Adipocyte (in vitro differentiated cells): ENCODE measurements around the gene PACC1.
"Not testable (repeated sequence)": the region's sequence is repeated elsewhere in the genome, so short reads cannot be mapped to it uniquely, and the experiment has no call there.

ENCODE experiments used
- DNase-seq: peaks from one replicate; pipeline ENCODE4 v3.0.0-alpha.2; 2015; ENCODE audit warnings: low read depth
- H3K27me3 ChIP-seq: replicated peaks from 2 replicates; pipeline ENCODE4 v1.7.0; 2013; ENCODE audit warnings: mild to moderate bottlenecking, low read length, moderate library complexity; ENCODE audit not compliant: control insufficient read depth, insufficient read depth
- H3K36me3 ChIP-seq: 2 replicates; pipeline ENCODE4 v1.7.0; 2013; ENCODE audit warnings: low read length, mild to moderate bottlenecking, moderate library complexity; ENCODE audit not compliant: control insufficient read depth, insufficient read depth, severe bottlenecking
- H3K4me1 ChIP-seq: 2 replicates; pipeline ENCODE4 v1.7.0; 2013; ENCODE audit warnings: mild to moderate bottlenecking, low read length, moderate library complexity; ENCODE audit not compliant: control insufficient read depth, insufficient read depth
- H3K4me3 ChIP-seq: 2 replicates; pipeline ENCODE4 v1.7.0; 2013; ENCODE audit warnings: mild to moderate bottlenecking, low read length, moderate library complexity
- H3K9ac ChIP-seq: 2 replicates; pipeline ENCODE4 v1.7.0; 2013; ENCODE audit warnings: mild to moderate bottlenecking, low read length, moderate library complexity
- H3K9me3 ChIP-seq: 2 replicates; pipeline ENCODE4 v1.7.0; 2013; ENCODE audit warnings: mild to moderate bottlenecking, low read length, moderate library complexity; ENCODE audit not compliant: control insufficient read depth

Gene PACC1

DNA sequence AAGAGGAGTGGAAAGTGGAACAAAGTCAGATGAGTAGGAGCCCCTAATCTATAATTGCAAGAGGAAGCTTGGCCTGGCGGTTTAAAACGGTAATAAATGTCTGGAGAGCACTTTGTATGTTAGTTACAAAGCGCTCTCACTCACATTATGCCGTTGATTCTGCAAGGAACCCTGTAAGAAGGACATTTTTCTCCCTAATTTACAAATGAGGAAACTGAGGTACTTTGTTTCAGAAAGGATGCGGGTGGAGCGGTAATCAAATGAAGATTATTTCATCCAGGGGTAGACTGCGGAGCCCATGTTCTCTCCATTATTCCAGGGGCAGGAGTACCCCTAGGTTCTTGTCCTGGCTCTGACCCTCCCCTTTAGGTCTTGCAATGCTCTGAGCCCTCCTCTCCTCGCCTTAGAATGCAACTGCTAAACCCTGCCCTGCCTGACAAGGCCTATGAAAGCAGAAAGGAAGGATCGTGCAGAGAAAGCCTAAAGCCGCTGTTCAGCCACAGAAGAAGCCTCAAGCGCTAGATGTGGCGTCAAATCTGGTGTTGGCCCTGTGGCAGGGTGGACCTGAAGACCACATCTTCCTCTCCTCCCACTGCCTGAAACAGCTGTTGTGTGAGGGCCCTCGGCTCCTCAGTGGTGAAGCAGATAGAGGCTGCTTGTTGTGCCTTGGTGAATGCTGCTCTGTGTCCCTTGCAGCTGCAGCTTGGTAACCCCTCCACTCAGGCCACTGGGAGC is 588 bp upstream of the PACC1 start:
- peak overlapping the region; percentile 84 for H3K4me3 ChIP-seq

DNA sequence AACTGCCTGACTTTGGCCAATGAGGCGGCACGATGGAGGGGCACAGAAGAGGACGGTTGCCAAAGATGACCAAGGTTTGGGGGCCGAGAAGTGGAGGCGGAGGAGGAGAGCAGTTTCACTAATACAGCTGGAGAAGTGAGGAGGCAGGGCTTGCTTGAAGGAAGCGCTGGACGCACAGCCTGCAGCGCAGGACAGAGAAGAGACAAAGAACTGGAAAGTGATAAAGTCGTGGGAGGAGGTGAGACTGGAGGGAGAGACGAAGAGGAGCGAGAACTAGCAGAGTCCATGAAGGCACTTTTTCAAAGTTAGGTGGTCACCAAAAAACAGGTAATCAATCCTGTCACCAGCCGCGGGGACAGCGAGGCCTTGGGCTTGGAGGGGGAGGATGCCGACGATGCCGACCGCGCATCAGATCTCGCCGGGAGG is 771 bp downstream of the PACC1 start:
- DNase-seq, result no peak
- peaks cover 2% of the 10 kb centered on the region for H3K27me3 ChIP-seq
- H3K36me3 ChIP-seq, result peaks cover 13% of the 10 kb centered on the region
- no peaks in the 10 kb centered on the region for H3K9me3 ChIP-seq
- peak overlapping the region; percentile 57 for H3K9ac ChIP-seq
- peak overlapping the region; percentile 84 for H3K4me3 ChIP-seq
- H3K4me1 ChIP-seq, result no peaks in the 10 kb centered on the region

More for the DNA sequence above, 588 bp upstream of the PACC1 start:
- H3K9me3 ChIP-seq, result no peaks in the 10 kb centered on the region
- H3K9ac ChIP-seq, result peak overlapping the region; percentile 57
- peaks cover 1% of the 10 kb centered on the region for H3K36me3 ChIP-seq
- H3K4me1 ChIP-seq, result no peaks in the 10 kb centered on the region
- peaks cover 2% of the 10 kb centered on the region for H3K27me3 ChIP-seq
- no peak for DNase-seq

DNA sequence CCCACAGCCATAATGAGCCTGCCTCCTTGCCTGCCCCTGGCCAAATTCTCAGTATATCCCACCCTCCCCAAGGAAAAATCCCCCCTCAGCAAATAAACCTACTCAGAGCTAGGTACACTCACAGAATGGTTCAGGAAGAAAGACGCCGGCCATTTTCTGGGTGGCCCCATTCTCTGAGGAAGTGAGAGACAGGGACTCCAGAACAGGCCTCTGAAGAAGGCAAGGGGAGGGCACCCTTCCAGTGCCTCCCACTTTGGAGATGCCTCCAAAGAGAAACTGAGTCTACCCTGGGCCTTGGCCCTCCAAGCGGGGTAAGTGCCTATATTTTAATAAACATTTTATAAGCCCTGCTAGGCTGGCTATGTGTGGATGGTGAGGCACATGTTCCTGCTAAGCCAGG is 2.3 kb downstream of the PACC1 start:
- H3K4me3 ChIP-seq, result no peak overlapping the region

DNA sequence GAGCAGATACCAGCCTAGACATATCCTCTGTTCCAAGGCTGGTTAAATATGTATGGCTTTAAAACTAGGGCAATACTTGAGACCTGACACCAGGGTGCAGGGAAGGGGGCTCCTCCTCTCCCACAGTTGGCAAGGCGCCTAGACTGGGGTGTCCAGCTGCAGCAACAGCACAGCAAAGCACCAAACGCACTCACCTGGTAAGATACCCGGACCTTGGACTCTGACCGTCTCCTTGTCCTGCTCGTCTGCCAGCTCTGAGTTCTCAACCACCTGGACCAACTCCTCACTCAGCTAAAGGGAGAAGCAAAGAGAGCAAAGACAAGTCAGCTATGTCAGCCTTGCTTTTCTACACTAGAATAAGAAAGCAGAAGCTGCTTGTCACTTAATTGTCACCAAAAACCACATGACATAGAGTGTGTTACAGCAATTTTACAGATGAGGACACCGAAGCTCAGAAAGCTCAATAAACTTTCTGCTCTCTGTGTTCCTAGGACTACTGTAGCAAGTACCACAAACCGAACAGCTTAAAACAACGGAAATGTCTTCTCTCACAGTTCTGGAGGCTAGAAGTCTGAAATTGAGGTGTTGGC is 4.4 kb downstream of the PACC1 start:
- Histone ChIP-seq H3K9ac (no peak overlapping the region), H3K4me1 (no peaks in the 10 kb centered on the region), H3K4me3 (no peak overlapping the region), H3K9me3 (no peaks in the 10 kb centered on the region), H3K36me3 (peaks cover 13% of the 10 kb centered on the region), H3K27me3 (no peaks in the 10 kb centered on the region)
- DNase-seq, result no peak

More for the DNA sequence above, 2.3 kb downstream of the PACC1 start:
- Histone ChIP-seq H3K9me3 (no peaks in the 10 kb centered on the region), H3K27me3 (no peaks in the 10 kb centered on the region), H3K36me3 (peaks cover 13% of the 10 kb centered on the region), H3K9ac (no peak overlapping the region), H3K4me1 (no peaks in the 10 kb centered on the region)
- DNase-seq, result no peak

DNA sequence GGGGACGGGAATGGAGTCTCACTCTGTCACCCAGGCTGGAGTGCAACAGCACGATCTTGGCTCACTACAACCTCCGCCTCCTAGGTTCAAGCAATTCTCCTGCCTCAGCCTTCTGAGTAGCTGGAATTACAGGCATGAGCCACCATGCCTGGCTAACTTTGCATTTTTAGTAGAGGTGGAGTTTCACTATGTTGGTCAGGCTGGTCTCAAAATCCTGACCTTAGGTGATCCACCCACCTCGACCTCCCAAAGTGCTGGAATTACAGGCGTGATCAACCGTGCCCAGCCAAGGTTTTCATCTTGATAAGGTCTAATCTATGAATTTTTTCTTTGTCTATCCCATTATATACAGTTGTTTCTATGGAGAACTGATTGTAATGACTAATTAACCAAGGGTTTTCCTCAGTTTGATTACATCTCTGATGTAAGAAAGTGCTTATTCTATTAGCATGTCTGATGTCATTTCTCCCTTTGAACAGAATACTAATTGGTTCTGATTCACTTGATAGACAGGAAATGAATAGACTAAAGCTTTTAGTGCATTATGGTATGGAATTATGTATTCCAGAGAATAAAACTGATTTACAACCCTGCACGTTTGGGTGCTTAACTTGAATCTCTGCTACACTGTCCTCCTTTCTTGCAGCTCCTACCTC is 11.9 kb downstream of the PACC1 start:
- Histone ChIP-seq H3K9ac (no peak overlapping the region), H3K4me3 (no peak overlapping the region), H3K27me3 (no peaks in the 10 kb centered on the region), H3K4me1 (peaks cover 16% of the 10 kb centered on the region), H3K9me3 (peaks cover 1% of the 10 kb centered on the region), H3K36me3 (no peaks in the 10 kb centered on the region)
- no peak for DNase-seq

DNA sequence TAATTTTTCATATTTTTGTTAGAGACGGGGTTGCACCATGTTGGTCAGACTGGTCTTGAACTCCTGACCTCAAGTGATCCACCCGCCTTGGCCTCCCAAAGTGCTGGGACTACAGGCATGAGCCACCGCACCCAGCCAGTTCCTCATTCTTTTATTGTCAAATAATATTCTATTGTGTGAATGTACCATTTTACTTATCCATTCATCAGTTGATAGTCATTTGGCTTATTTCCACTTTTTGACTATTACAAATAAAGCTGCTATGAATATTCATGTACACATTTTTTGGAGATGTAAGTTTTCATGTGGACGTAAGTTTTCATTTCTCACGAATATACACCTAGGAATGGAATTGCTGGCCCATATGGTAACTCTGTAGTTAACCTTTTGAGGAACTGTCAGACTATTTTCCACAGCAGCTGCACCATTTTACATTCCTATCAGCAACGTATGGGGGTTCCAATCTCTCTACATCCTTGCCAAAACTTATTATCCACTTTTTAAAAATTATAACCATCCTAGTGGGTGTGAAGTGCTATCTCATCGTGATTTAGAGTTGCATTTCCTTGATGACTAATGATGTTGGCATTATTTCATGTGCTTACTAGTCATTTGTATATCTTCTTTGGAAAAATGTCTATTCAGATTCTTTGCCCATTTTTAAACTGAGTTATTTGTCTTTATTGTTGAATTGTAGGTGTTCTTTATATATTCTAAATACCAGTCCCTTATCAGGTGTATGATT is 12.7 kb downstream of the PACC1 start:
- peak; percentile 13 for DNase-seq
- Histone ChIP-seq H3K9me3 (peaks cover 9% of the 10 kb centered on the region), H3K27me3 (no peaks in the 10 kb centered on the region), H3K4me3 (no peak overlapping the region), H3K4me1 (peaks cover 16% of the 10 kb centered on the region), H3K9ac (no peak overlapping the region), H3K36me3 (no peaks in the 10 kb centered on the region)

DNA sequence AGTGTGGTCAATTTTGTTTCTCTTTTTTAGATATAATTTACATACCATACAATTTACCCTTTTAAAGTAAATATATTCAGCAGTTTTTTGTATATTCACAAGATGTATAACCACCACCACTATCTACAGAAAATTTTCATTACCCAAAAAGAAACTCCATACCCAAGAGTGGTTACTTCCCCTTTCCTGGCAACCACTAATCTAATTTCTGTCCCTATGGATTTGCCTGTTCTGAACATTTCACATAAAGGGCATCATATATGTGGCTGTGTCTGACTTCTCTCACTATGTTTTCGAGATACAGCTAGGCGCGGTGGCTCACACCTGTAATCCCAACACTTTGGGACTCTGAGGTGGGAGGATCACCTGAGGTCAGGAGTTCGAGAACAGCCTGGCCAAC is 13.6 kb downstream of the PACC1 start:
- H3K27me3 ChIP-seq, result no peaks in the 10 kb centered on the region
- H3K4me1 ChIP-seq, result peaks cover 16% of the 10 kb centered on the region
- H3K4me3 ChIP-seq, result no peak overlapping the region
- peaks cover 17% of the 10 kb centered on the region for H3K9me3 ChIP-seq
- no peak overlapping the region for H3K9ac ChIP-seq
- DNase-seq, result no peak
- H3K36me3 ChIP-seq, result no peaks in the 10 kb centered on the region

DNA sequence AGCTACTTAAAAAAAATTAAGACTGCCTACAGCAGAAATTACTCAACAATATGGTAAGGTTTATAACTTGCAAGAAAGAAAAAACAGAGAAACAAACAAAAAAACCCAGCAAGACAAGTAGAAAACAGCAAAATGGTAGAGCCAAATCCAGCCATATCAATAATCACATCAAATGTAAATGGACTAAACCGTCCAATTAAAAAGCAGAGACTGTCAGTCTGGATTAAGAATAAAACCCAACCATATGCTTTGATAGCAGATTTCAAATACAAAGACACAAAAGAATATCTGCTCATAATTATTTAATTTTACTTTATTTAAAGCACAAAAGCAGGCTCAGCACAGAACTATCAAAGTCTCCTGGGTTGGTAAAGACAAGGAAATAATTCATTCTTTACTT is 17.5 kb downstream of the PACC1 start:
- Histone ChIP-seq H3K9ac (no peak overlapping the region), H3K4me3 (no peak overlapping the region), H3K9me3 (peaks cover 17% of the 10 kb centered on the region), H3K27me3 (no peaks in the 10 kb centered on the region), H3K36me3 (no peaks in the 10 kb centered on the region), H3K4me1 (peaks cover 9% of the 10 kb centered on the region)
- no peak for DNase-seq

DNA sequence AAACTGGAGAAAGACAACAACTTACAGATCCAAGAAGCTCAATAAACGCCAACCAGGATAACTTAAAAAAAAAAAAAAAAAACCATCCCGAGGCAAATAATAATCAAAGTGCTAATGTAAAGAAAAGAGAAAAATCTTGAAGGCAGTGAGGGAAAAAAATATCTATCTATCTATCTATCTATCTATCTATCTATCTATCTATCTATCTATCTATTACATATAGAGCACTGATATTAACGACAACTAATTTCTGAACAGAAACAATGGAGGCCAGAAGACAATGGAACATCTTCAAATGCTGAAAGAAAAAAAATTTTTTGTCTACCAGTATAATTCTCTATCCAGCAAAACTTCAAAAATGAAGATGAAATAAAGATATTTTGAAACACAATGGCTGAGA is 18.0 kb downstream of the PACC1 start:
- H3K27me3 ChIP-seq, result no peaks in the 10 kb centered on the region
- peaks cover 17% of the 10 kb centered on the region for H3K9me3 ChIP-seq
- H3K36me3 ChIP-seq, result no peaks in the 10 kb centered on the region
- H3K4me1 ChIP-seq, result peaks cover 6% of the 10 kb centered on the region
- DNase-seq, result no peak
- no peak overlapping the region for H3K4me3 ChIP-seq
- H3K9ac ChIP-seq, result no peak overlapping the region

DNA sequence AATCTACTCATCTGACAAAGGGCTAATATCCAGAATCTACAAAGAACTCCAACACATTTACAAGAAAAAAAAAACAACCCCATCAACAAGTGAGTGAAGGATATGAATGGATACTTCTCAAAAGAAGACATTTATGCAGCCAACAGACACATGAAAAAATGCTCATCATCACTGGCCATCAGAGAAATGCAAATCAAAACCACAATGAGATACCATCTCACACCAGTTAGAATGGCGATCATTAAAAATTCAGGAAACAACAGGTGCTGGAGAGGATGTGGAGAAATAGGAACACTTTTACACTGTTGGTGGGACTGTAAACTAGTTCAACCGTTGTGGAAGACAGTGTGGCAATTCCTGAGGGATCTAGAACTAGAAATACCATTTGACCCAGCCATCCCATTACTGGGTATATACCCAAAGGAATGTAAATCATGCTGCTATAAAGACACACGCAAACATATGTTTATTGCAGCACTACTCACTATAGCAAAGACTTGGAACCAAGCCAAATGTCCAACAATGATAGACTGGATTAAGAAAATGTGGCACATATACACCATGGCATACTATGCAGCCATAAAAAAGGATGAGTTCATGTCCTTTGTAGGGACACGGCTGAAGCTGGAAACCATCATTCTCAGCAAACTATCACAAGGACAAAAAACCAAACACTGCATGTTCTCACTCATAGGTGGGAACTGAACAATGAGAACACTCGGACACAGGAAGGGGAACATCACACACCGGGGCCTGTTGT is 18.8 kb downstream of the PACC1 start:
- not testable (repeated sequence) for H3K9ac ChIP-seq, DNase-seq, H3K4me1 ChIP-seq, H3K4me3 ChIP-seq, H3K27me3 ChIP-seq, H3K36me3 ChIP-seq
- peaks cover 17% of the 10 kb centered on the region for H3K9me3 ChIP-seq
